ENCODE data around the gene HSD11B1.

Gene HSD11B1

DNA sequence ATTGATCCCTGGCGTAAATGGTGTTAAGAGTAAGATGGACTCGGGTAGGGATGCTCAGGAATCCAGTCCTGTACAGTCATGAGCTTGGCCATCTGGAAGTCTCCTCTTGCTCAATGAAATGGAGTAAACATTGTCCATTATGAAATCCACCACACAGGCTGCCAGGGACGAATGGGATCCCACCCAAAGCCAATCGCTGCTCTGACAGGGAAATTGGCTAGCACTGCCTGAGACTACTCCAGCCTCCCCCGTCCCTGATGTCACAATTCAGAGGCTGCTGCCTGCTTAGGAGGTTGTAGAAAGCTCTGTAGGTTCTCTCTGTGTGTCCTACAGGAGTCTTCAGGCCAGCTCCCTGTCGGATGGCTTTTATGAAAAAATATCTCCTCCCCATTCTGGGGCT is at the start of gene HSD11B1:
HSD11B1 (plus strand) TSS at position 263 of the 400 bp plus-strand sequence; CDS start at position 360, 97 bp downstream.
- DNase-seq (ENCODE audit: low spot score): no peak

DNA sequence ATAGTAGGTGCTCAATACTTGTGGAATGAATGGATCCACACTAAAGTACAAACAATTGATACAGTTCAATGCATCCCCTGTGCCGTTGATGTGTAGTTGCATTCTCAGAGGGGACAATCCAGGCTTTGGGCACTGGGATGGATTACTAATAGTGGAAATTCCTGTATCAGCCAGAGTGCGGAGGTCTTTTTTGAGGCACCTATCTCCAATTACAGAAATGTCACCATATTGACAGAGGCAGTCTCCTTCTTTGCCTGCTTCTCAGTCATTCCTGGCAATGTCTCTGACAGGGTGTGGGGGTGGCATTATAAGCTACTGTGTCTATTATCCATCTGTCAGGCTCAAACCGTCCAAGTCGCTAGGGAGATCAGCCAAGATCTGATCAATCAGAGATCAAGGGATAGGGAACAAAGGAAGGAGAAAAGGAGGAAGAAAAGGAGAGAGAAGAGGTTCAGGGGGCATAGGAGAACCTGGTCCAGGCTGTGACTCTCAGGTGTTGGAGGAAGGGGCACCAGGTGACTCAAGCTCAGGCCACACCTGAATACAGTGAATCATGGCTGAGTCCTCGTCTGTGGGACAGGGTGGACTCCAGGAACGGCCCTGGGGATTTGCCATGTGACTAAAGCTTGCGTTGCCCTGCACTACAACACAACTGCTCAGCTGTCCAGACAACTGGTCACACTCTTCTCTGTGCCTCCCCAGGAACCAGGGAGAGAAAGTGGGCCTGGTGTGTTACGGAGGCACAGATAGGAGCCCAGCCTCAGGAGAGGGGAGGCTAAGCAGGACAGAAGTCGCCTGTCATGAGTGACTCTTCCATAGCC is 49.0 kb upstream of the HSD11B1 start:
- DNase-seq (ENCODE audit: low spot score): no peak

DNA sequence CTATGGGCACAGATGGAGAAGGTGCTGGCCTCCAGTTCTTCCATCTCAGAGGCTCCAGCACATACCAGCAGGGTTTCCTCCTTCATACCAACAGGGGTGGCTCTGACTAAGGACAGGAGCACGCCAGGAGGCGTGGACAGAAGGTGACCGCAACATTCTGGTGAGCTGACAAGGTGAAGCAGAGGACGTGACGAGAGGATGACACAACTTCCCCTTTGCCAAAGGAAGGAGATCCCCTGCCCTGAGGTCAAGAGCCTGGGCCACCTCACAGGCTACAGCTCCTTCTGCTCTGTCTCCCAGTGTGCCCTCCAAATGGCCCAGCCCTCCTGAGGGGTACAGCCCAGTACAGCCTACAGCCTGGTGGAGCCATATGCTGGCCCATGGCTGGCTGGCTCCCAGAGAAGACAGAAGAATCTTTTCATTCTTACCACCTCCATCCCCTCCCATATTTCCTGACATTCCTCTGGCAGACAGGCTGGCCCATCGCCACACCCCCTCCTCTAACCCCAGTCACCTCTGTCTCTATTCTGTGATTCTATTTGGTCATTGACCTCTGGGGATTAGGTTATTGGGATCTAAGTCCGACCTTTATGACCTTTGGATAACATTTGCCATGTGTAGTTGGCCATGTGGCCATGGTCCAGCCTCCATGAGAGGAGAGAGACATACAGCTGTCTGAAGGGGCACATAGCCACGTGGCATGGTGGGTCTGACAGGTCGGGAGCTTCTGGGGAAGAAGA is 47.3 kb upstream of the HSD11B1 start:
- DNase-seq (ENCODE audit: low spot score): no peak

- DNase-seq (ENCODE audit: low spot score): no peak
Measured at GRCh38 chr1:209657918-209658317, 46.7 kb upstream of the HSD11B1 start.

DNA sequence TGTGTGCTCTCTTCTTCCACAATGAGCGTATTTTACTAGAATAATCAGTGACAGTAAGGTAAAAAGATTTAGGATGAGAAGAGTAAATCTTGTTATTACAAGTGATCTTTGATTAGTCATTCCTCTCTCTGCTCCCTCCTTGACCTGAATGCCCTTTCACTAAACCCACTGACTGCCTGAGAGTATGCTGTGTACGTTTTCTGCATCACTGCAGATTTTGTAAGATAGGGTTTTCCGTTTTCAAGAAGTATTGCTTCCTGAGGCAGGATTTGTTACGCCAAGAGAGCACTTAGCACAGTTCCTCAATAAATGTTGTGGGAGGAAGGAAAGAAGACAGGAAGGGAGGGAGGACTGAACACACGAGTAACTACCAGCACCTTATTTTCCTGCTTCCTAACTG is 44.7 kb upstream of the HSD11B1 start:
- DNase-seq (ENCODE audit: low spot score): no peak

GRCh38 chr1:209661071-209661470 is 43.6 kb upstream of the HSD11B1 start:
- no peak for DNase-seq (ENCODE audit: low spot score)

GRCh38 chr1:209662879-209663327 is 41.7 kb upstream of the HSD11B1 start:
- DNase-seq (ENCODE audit: low spot score): no peak

DNA sequence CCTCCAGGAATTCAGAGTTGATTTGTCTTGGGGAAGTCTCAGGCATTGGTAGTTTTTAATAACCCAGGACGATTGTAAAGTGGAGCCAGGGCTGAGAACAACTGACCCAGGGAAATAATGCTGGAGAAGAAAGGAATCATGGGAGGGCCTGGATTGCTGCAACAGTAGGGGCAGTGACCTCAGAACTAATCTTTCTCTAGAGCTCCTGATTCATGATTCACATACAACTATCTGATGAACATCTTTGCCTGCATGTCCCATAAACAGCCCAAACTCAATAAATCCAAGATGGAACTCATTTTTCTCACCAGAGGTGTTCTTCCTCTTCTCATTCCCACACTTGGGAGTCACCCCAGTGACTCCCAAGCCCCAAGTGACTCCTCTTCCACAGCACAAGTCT is 37.5 kb upstream of the HSD11B1 start:
- DNase-seq (ENCODE audit: low spot score): no peak

DNA sequence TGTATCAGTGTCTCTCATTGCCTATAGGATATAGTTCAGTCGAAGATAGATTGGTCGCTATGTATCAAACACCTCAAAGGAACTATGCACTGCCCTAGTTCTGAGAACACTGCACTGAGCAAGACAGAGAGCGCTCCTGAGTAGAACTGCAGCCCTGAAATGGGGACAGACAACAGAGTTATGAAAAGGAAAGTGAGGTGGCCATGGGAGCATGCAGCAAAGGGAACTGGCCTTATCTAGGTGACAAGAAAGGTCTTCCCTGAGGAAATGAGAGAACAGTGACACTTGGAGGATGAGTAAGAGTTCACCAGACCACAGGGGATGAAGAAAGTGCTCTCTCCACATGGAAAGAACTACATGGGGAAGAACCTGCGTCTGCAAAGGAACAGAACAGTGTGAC is 36.9 kb upstream of the HSD11B1 start:
- DNase-seq (ENCODE audit: low spot score): no peak

DNA sequence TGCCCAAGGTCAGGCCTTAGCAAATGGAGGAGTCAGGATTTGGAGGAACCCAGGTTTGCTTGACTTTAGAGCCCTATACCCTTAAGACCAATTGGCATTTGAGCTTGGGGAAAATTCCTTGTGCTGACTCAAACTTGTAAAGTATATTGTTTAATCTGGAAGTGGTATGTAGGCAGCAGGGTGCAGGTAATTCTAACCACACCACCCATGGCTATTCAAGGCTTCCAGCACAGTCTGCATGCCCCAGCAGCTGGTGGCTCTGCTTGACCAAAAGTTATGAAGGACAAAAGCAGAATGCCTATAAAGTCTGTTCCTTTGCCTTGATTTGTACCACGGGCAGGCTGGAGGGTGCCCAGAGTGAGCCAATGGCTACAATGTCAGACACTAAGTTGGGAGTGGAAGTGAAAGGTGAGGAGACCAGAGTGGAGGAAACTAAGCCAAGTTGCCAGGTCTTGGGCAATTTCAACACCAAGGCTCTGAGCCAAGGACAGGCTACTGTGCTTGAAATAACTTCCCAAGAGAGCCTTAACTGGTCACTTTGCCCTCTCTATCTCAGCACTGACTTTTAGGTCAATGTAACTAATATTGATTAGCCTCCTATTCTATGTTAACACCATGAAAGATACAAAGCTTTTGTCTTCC is 34.1 kb upstream of the HSD11B1 start:
- no peak for DNase-seq (ENCODE audit: low spot score)

DNA sequence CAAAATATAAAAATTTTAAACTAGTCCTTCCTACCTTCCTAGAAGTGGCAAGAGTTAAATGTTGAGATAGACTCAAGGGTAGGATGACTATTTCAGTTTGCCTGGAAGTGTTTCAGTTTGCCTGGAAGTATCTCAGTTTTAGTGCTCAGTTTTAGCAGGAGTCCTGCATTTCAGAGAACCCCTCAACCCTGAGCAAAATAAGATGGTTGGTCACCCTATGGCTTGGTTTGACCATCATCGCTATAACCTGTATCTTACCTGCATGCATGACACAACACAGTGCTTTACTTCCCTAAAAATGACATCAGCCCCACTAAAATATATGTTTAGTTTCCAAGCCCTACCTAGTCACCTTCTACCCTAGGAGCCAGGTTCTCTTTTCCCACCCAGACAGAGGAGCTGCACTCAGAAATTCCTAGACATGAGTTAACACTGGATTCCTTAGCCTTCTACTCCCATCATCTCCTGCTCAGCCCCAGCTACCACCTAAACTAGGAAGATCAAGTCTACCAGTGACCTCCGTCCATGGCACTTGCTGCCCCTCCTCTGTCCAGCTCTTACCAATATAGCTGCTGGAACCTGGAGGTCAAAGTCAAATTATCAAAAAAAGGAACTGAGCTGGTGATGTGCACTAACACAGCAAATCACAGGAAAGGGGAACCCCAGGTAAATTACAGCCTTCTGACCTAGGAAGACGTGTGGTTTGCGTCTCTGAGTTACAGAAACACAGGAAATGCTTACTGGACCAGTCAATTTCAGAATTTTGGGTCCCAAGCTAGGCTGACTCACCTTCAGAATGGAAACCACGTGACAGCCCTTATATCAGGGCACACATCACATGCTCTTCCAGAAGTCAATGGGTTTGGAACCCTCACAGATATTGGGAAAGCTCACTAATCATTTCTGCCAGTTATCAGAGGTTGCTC is 31.7 kb upstream of the HSD11B1 start:
- DNase-seq (ENCODE audit: low spot score): no peak

GRCh38 chr1:209673631-209674417 is 30.8 kb upstream of the HSD11B1 start:
- DNase-seq (ENCODE audit: low spot score): no peak

DNA sequence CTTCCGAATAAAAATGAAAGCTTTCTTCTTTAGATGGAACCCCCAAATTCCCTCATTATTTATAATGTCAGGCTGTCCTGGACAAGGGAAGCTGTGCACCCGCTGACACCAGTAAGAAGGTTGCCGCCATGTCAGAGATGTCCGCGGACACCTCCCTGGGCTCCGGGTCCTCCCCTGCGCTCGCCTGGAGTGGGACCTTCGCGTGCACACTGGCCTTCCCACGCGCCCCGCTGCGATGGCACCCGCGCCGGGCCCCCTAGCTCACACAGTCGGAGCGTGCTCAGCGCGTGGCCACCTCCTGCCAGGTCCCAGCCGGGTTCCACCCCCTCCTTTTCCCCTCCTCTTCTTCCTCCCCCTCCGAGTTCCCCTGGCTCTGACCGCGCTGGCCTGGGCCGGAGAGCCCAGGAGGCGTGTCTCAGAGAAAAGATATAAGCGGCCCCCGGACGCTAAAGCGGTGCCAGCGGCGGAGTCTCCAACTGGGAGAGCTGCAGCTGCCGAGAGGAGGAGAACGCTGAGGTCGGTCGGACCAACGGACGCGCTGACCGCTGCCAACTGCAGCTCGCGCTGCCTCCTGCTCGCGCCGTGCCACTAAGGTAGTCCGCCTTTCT is 29.6 kb upstream of the HSD11B1 start, which contains the start of gene G0S2:
G0S2 (plus strand) TSS at position 456 of the 608 bp plus-strand sequence. CDS start 273 bp downstream, outside the sequence.
- DNase-seq (ENCODE audit: low spot score): peak; percentile 78

DNA sequence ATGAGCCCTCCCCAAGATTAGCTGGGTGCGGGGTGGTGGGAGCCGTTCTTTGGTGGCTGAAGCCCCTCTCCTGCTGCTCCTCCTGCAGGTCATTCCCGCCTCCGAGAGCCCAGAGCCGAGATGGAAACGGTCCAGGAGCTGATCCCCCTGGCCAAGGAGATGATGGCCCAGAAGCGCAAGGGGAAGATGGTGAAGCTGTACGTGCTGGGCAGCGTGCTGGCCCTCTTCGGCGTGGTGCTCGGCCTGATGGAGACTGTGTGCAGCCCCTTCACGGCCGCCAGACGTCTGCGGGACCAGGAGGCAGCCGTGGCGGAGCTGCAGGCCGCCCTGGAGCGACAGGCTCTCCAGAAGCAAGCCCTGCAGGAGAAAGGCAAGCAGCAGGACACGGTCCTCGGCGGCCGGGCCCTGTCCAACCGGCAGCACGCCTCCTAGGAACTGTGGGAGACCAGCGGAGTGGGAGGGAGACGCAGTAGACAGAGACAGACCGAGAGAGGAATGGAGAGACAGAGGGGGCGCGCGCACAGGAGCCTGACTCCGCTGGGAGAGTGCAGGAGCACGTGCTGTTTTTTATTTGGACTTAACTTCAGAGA is 29.0 kb upstream of the HSD11B1 start:
- DNase-seq (ENCODE audit: low spot score): peak; percentile 75

DNA sequence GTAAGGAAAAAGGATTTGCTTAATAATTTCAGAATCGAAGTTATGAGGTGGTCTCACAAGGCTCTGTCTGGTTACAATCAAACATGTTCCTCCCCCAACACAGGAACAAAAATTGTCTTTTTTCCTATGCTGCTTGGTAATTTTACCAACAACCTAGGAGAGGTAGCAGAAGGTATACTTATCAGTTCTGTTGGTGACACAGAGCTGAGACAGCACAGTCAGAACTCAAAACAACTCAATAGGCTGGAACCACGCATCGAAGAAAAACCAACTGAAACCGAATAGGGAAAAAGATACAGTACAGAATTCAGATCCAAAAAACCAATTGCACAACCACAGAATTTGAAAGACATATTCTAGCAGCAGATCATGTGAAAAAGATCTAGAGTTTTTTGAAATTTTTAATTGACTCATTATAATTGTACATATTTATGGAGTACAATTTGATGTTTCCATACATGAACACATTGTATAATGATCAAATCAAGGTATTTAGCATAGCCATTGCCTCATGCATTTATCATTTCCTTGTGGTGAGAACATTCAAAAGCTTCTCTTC is 25.6 kb upstream of the HSD11B1 start:
- DNase-seq (ENCODE audit: low spot score): no peak

GRCh38 chr1:209685821-209686220 is 18.8 kb upstream of the HSD11B1 start:
- no peak for DNase-seq (ENCODE audit: low spot score)

- DNase-seq (ENCODE audit: low spot score): no peak
Measured at GRCh38 chr1:209686322-209686721, 18.3 kb upstream of the HSD11B1 start.

DNA sequence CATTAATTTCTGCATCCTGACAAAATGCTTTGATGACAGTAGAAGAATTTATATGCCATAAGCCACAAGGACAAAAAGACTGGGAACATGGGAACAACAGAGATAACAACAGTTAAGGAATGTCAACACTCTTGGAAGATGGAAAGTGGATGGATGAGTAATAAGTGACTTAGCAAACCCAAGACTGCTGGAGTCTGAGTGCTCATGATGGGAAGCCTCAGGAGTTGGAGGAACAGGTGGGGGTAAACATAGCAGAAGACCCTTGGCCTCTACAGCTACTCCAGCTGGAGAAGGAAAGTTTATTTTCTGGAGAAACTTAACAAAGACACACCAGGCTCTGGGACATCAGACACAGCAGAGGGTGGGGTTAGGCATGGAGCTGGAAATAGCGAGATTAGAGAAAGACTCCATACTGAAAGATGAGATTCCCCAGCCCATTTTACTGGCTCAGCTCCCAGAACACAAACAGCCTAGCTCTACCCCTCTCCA is 15.9 kb upstream of the HSD11B1 start:
- DNase-seq (ENCODE audit: low spot score): no peak

DNA sequence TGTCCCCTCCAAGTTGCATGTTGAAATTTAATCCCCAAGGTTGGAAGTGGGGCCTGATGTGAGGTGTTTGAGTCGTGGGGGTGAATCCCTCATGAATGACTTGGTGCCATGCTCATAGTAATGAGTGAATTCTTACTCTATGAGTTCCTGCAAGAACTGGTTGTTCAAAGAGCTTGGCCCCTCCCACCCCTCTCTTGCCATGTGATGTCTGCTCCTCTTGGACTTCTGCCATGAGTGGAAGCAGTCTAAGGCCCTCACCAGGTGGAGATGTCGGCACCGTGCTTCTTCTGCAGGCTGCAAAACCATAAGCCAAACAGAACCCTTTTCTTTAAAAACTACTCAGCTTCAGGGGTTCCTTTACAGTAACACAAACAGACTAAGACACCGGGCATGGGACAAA is 15.2 kb upstream of the HSD11B1 start:
- no peak for DNase-seq (ENCODE audit: low spot score)
